Testis (tissue), 3 donors: ENCODE data around the gene TCERG1L. TPM values are rescaled to one million over a fixed set of nuclear protein-coding genes. Genes with fewer than 3 reads are reported as not detected.

Experiments used
- DNase-seq: peaks from one replicate; pipeline ENCODE4 v3.0.0-alpha.2; 2019
- H3K27ac ChIP-seq, 2 donors: fragments of 200-600 bp; sonication (generic); one replicate each; pipeline ENCODE4 v1.5.1; 2019
- H3K27me3 ChIP-seq: fragments of 200-600 bp; sonication (generic); one replicate; pipeline ENCODE4 v1.5.1; 2019
- H3K36me3 ChIP-seq: fragments of 200-600 bp; sonication (generic); one replicate; pipeline ENCODE4 v1.5.1; 2017; ENCODE audit warnings: low read depth; ENCODE audit errors: missing control alignments
- H3K4me1 ChIP-seq: fragments of 200-600 bp; sonication (generic); one replicate; pipeline ENCODE4 v1.5.1; 2019
- H3K4me3 ChIP-seq, 2 donors: fragments of 200-600 bp; sonication (generic); one replicate each; pipeline ENCODE4 v1.5.1; 2017 to 2019
- H3K9me3 ChIP-seq: fragments of 200-600 bp; sonication (generic); one replicate; pipeline ENCODE4 v1.5.1; 2017
- CTCF ChIP-seq, 3 experiments: fragments of 450-650 bp in 2 of 3; fragments of 200-600 bp in 1 of 3; sonication (generic) in 1 of 3; IDR thresholded peaks; one replicate each; pipeline ENCODE4 v1.5.1; 2016 to 2019; ENCODE audit warnings: antibody characterized with exemption in 3 of 3, mild to moderate bottlenecking in 2 of 3, moderate library complexity in 1 of 3
- POLR2A ChIP-seq: fragments of 450-650 bp; IDR thresholded peaks from one replicate; pipeline ENCODE4 v1.6.1; 2017; ENCODE audit warnings: antibody characterized with exemption, mild to moderate bottlenecking, moderate library complexity
- WGBS, 2 donors: methylation state at CpG; one replicate each; pipeline ENCODE4 v1.1.5; 2018; 5-methylcytosine and 5-hydroxymethylcytosine counted together
- intact Hi-C: fragments of 100-400 bp; cut with DNase I; formaldehyde crosslinking; loops from one replicate; pipeline ENCODE4 v1.15.1; 2023; ENCODE audit warnings: low total_unique reads
- polyA plus RNA-seq: library from polyadenylated mRNA; stranded (reverse); fragments of 350-450 nt; fragmentation: Illumina TruSeq; extraction: RNeasy Lipid Tissue Mini Kit (QIAGEN cat#74804); gene quantifications from one replicate; pipeline ENCODE4 v1.2.3, GENCODE V29; 2014; ENCODE audit warnings: low read depth, low replicate concordance; ENCODE audit not compliant: insufficient read depth
- total RNA-seq, 2 donors: library from RNA; depleted of rRNA; stranded (reverse); fragments of >200 nt; gene quantifications; one replicate each; pipeline ENCODE4 v1.2.3, GENCODE V29; 2016

TCERG1L gene
- total and polyA plus RNA-seq, 3 donors from 2014 or later: 3.0 to 8.3 (median 7.7) TPM

GRCh38 chr10:131246775-131247174 lies 64.7 kb downstream of the TCERG1L start:
- no peak overlapping the region for H3K4me3 ChIP-seq
- no peak overlapping the region for H3K27ac ChIP-seq
- no peak for DNase-seq
- no peaks in the 10 kb centered on the region for H3K27me3 ChIP-seq
- WGBS, 2 donors: 90 to 96% methylated on average over 15 to 17 of the region's 17 CpGs
- no peaks in the 10 kb centered on the region for H3K9me3 ChIP-seq
- H3K36me3 ChIP-seq: no peaks in the 10 kb centered on the region
- intact Hi-C loops: no loop called here
- no peak for TF ChIP-seq POLR2A
- no peak for TF ChIP-seq CTCF (IDR thresholded peaks at IDR 0.05)
- H3K4me1 ChIP-seq: no peaks in the 10 kb centered on the region

DNA sequence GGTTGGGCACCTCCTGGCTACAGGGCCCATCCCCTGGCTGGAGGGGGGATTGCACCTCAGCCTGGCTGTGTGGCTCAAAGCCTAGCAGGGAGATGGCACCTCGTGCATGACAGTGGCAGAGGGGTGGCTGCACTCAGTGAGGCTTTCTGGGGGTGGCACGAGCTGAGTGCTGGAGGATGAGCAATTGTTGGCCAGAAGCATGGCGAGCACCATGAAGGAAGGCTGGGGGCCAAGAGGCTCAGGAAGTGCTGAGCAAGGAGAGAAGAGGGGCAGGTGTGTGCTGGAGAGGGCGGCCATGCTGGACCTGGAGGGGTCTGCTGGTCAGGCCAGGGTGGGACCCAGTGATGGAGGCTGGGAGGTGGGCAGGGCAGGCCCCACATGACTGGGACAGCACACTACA lies 65.4 kb downstream of the TCERG1L start:
- H3K9me3 ChIP-seq: no peaks in the 10 kb centered on the region
- no peaks in the 10 kb centered on the region for H3K27me3 ChIP-seq
- intact Hi-C loops: no loop called here
- H3K36me3 ChIP-seq: no peaks in the 10 kb centered on the region
- H3K27ac ChIP-seq: no peak overlapping the region
- WGBS, 2 donors: 65 to 94% methylated on average over 2 to 4 of the region's 4 CpGs
- no peaks in the 10 kb centered on the region for H3K4me1 ChIP-seq
- DNase-seq: no peak
- H3K4me3 ChIP-seq: no peak overlapping the region
- TF ChIP-seq POLR2A: no peak
- no peak for TF ChIP-seq CTCF (IDR thresholded peaks at IDR 0.05)

- intact Hi-C loops: no loop called here
- Histone ChIP-seq H3K36me3 (no peaks in the 10 kb centered on the region), H3K27ac (no peak overlapping the region), H3K4me3 (no peak overlapping the region), H3K27me3 (no peaks in the 10 kb centered on the region), H3K9me3 (no peaks in the 10 kb centered on the region), H3K4me1 (no peaks in the 10 kb centered on the region)
- WGBS, 2 donors: 86 to 89% methylated on average over 20 to 22 of the region's 22 CpGs
- DNase-seq: no peak
- TF ChIP-seq CTCF (IDR thresholded peaks at IDR 0.05) (no peak), POLR2A (no peak)
These were observed 66.0 kb downstream of the TCERG1L start for GRCh38 chr10:131245475-131246059.

GRCh38 chr10:131244836-131245235 lies 66.7 kb downstream of the TCERG1L start:
- intact Hi-C loops: no loop called here
- 100% methylated on average over 1 of the region's 1 CpG; no CpG with 5 or more reads in 1 of the 2 donors for WGBS, 2 donors

More at GRCh38 chr10:131244836-131245235, 66.7 kb downstream of the TCERG1L start:
- Histone ChIP-seq H3K4me1 (no peaks in the 10 kb centered on the region), H3K36me3 (no peaks in the 10 kb centered on the region), H3K9me3 (no peaks in the 10 kb centered on the region), H3K27me3 (no peaks in the 10 kb centered on the region), H3K4me3 (no peak overlapping the region), H3K27ac (no peak overlapping the region)
- TF ChIP-seq POLR2A (no peak), CTCF (IDR thresholded peaks at IDR 0.05) (no peak)
- DNase-seq: no peak
